K562 (cell line): ENCODE data around the gene RASGRP2. TPM values are rescaled to one million over a fixed set of nuclear protein-coding genes. Genes with fewer than 3 reads are reported as not detected.

Experiments
- ATAC-seq: fragments of 200-7000 bp; cut with Tn5 transposase; 3 replicates; pipeline ENCODE4 v1.9.1; 2020; ENCODE audit warnings: moderate library complexity
- BruUV-seq: library from RNA; stranded (reverse); fragments of 400-500 nt; replicated peaks from 2 replicates; lab custom pipeline; 2021; lab: Mats Ljungman, UMichigan
- CTCF ChIA-PET: fragments of 300-600 bp; formaldehyde crosslinking; extraction: SDS; loops from one replicate; lab custom pipeline; 2021; ENCODE audit warnings: low intra/inter-chr PET ratio; lab: Yijun Ruan, JAX
- POLR2A ChIA-PET: fragments of 300-600, 350-650 bp; sonication (Branson Sonifier 250); formaldehyde crosslinking; extraction: SDS; loops from one replicate; lab custom pipeline; 2021; ENCODE audit warnings: antibody characterized with exemption, inconsistent platforms; lab: Yijun Ruan, JAX
- DNase-seq, 4 experiments: peaks; one replicate each; pipeline versions ENCODE4 v3.0.0 to v3.0.0-alpha.2; 2011 to 2018; ENCODE audit warnings: low spot score in 3 of 4, mixed read lengths in 3 of 4; ENCODE audit errors: extremely low read depth in 1 of 4
- FAIRE-seq: peaks from 2 replicates; lab custom pipeline; 2011; peaks lifted over from hg19 to GRCh38; lab: Jason Lieb, UNC
- H2AFZ ChIP-seq: 2 replicates; pipeline ENCODE4 v1.6.0; 2011; ENCODE audit warnings: low read depth, low read length, control low read depth, inconsistent platforms
- H3K27ac ChIP-seq: fragments of 200-600 bp; 3 replicates; pipeline ENCODE4 v1.8.0; 2011; ENCODE audit warnings: low read depth, mild to moderate bottlenecking, control low read depth, inconsistent platforms, low read length, moderate library complexity, mixed read lengths; ENCODE audit errors: extremely low read depth
- H3K27me3 ChIP-seq, 2 experiments: fragments of 300-600 bp in 1 of 2; 2 replicates in 1 of 2; 3 replicates in 1 of 2; pipeline versions ENCODE4 v1.6.0 to v1.8.0; 2011; ENCODE audit warnings: inconsistent platforms in 2 of 2, low read length in 2 of 2, mild to moderate bottlenecking in 1 of 2, mixed read lengths in 1 of 2, moderate library complexity in 1 of 2; ENCODE audit not compliant: control insufficient read depth in 2 of 2, insufficient read depth in 2 of 2
- H3K36me3 ChIP-seq: fragments of 300-600 bp; 3 replicates; pipeline ENCODE4 v1.8.0; 2011; ENCODE audit warnings: mild to moderate bottlenecking, low read length, inconsistent platforms; ENCODE audit not compliant: control insufficient read depth, insufficient read depth
- H3K4me1 ChIP-seq, 2 experiments: fragments of 200-600 bp in 1 of 2; replicated peaks in 1 of 2; 2 replicates in 1 of 2; 3 replicates in 1 of 2; pipeline versions ENCODE4 v1.5.1 to v1.8.0; 2011; ENCODE audit warnings: inconsistent platforms in 2 of 2, low read length in 2 of 2, mild to moderate bottlenecking in 1 of 2, mixed read lengths in 1 of 2, moderate library complexity in 1 of 2; ENCODE audit not compliant: control insufficient read depth in 2 of 2, insufficient read depth in 2 of 2
- H3K4me2 ChIP-seq: 2 replicates; pipeline ENCODE4 v1.6.1; 2011; ENCODE audit warnings: low read length, control low read depth, inconsistent platforms, mixed read lengths; ENCODE audit not compliant: insufficient read depth
- H3K4me3 ChIP-seq: fragments of 200-600 bp; sonication (generic), shearing (Covaris generic); 2 replicates; pipeline ENCODE4 v1.5.1; 2016; ENCODE audit warnings: control low read depth, inconsistent platforms
- H3K79me2 ChIP-seq: fragments of 200-600 bp; 3 replicates; pipeline ENCODE4 v1.8.0; 2011; ENCODE audit warnings: low read length, inconsistent platforms; ENCODE audit not compliant: control insufficient read depth, insufficient read depth
- H3K9ac ChIP-seq, 2 experiments: 2 replicates each; pipeline versions ENCODE4 v1.6.0 to v1.6.1; 2011; ENCODE audit warnings: low read depth in 2 of 2, low read length in 2 of 2, control low read depth in 1 of 2, inconsistent platforms in 1 of 2, mild to moderate bottlenecking in 1 of 2, mixed read lengths in 1 of 2; ENCODE audit not compliant: insufficient read depth in 1 of 2
- H3K9me1 ChIP-seq: one replicate; pipeline ENCODE4 v1.6.0; 2011; ENCODE audit warnings: inconsistent platforms, mild to moderate bottlenecking, low read length, moderate library complexity; ENCODE audit not compliant: control insufficient read depth, insufficient read depth
- H3K9me3 ChIP-seq: replicated peaks from 2 replicates; pipeline ENCODE4 v1.5.1; 2011; ENCODE audit warnings: low read depth, low read length, inconsistent platforms; ENCODE audit not compliant: control insufficient read depth, insufficient read depth
- H4K20me1 ChIP-seq: replicated peaks from 2 replicates; pipeline ENCODE4 v1.6.1; 2011; ENCODE audit warnings: low read length, inconsistent platforms, mixed read lengths; ENCODE audit not compliant: control insufficient read depth, insufficient read depth
- AFF1 ChIP-seq, 2 experiments: fragments of 450-650 bp; IDR thresholded peaks; 2 replicates each; pipeline ENCODE4 v1.6.1; 2018; ENCODE audit warnings: mild to moderate bottlenecking in 2 of 2, low read depth in 1 of 2; ENCODE audit not compliant: partially characterized antibody in 2 of 2
- ARID3B ChIP-seq: fragments of 250-450 bp; sonication (Bioruptor Pico); IDR thresholded peaks from 2 replicates; pipeline ENCODE4 v1.4.0; 2020; ENCODE audit warnings: borderline replicate concordance
- EHMT2 ChIP-seq: fragments of 450-650 bp; IDR thresholded peaks from 2 replicates; pipeline ENCODE4 v1.6.1; 2018; ENCODE audit warnings: antibody characterized with exemption
- HCFC1 ChIP-seq: IDR thresholded peaks from 2 replicates; pipeline ENCODE4 v1.6.1; 2012; ENCODE audit warnings: low read depth, low read length, improper control_type of control experiment
- L3MBTL2 ChIP-seq: fragments of 450-650 bp; IDR thresholded peaks from 2 replicates; pipeline ENCODE4 v1.6.1; 2016; ENCODE audit warnings: mild to moderate bottlenecking, moderate library complexity
- PTBP1 ChIP-seq: fragments of 200-400 bp; formaldehyde crosslinking; IDR thresholded peaks from 2 replicates; pipeline ENCODE4 v1.6.1; 2017; ENCODE audit warnings: low read depth, low read length
- PTTG1 ChIP-seq: fragments of 450-650 bp; IDR thresholded peaks from 2 replicates; pipeline ENCODE4 v1.6.1; 2016; ENCODE audit warnings: low read depth, mild to moderate bottlenecking, missing genetic modification characterization, missing compliant biosample characterization
- SMAD3 ChIP-seq: fragments of 450-650 bp; formaldehyde crosslinking; conservative IDR thresholded peaks from 2 replicates; pipeline ENCODE4 v1.4.0; 2020; ENCODE audit warnings: mild to moderate bottlenecking
- SMC3 ChIP-seq: conservative IDR thresholded peaks from 2 replicates; pipeline ENCODE4 v1.6.1; 2011; ENCODE audit warnings: low read depth, low read length, improper control_type of control experiment; ENCODE audit not compliant: insufficient read depth
- XRCC3 ChIP-seq: fragments of 450-650 bp; IDR thresholded peaks from 2 replicates; pipeline ENCODE4 v1.6.1; 2017; ENCODE audit warnings: mild to moderate bottlenecking, moderate library complexity
- XRCC4 ChIP-seq: IDR thresholded peaks from one replicate; pipeline ENCODE4 v1.6.1; 2011; ENCODE audit not compliant: insufficient read depth, insufficient read length; ENCODE audit errors: extremely low read depth
- ZNF551 ChIP-seq: fragments of 250-450 bp; sonication (Bioruptor Pico); IDR thresholded peaks from 2 replicates; pipeline ENCODE4 v1.5.0; 2021; ENCODE audit warnings: mild to moderate bottlenecking, moderate library complexity
- ZNF79 ChIP-seq: fragments of 250-450 bp; sonication (Bioruptor Pico); IDR thresholded peaks from 2 replicates; pipeline ENCODE4 v1.4.0; 2020; ENCODE audit warnings: low read depth, mild to moderate bottlenecking, moderate library complexity
- WGBS: fragments of 100-300 bp; shearing (Covaris generic); methylation state at CpG from one replicate; pipeline ENCODE4 v1.1.6; 2016; ENCODE audit warnings: low coverage, mixed read lengths; ENCODE audit not compliant: insufficient coverage; ENCODE audit errors: missing lambda C conversion rate; 5-methylcytosine and 5-hydroxymethylcytosine counted together
- in situ Hi-C: fragments of 300-500 bp; cut with MboI; formaldehyde crosslinking; loops from 4 replicates; pipeline ENCODE4 v1.15.0; 2018; ENCODE audit warnings: inconsistent platforms, mixed read lengths
- intact Hi-C: fragments of 100-400 bp; cut with micrococcal nuclease; formaldehyde crosslinking; loops from 2 replicates; pipeline ENCODE4 v1.14.2; 2022
- polyA plus RNA-seq, 8 experiments: library from polyadenylated mRNA; depleted of rRNA in 4 of 8; stranded (reverse) in 5 of 8; unstranded in 3 of 8; fragments of >200 nt; fragmentation: Nextera tagmentation in 2 of 8; fragmentation: Illumina TruSeq in 1 of 8; extraction: Ambion mirVana in 2 of 8; extraction: Trizol in 1 of 8; gene quantifications; 2 replicates each; pipeline versions ENCODE4 v1.2.1 to v1.2.3, GENCODE V29; 2011 to 2014; ENCODE audit warnings: inconsistent platforms in 1 of 8, missing spikeins in 1 of 8
- total RNA-seq, 7 experiments: library from RNA; depleted of rRNA in 6 of 7; stranded (reverse); fragments of >200 nt in 6 of 7; fragmentation: Illumina TruSeq in 2 of 7; extraction: Trizol in 2 of 7; gene quantifications; 2 replicates each; pipeline versions ENCODE4 v1.2.1 to v1.2.3, GENCODE V29; 2011 to 2021; ENCODE audit warnings: low replicate concordance in 1 of 7
- TF ChIP-seq, protein P1 (sequence below): sonication (generic); formaldehyde crosslinking; IDR thresholded peaks from 2 replicates; pipeline ENCODE4 v1.8.1; 2023; ENCODE audit warnings: mild to moderate bottlenecking, missing genetic modification reagents

RASGRP2 gene
- total and polyA plus RNA-seq, 9 of the 15 experiments (the other 6 are each of a cell fraction or from before 2014, with no cell fraction given) = 0.87 to 22.7 (median 5.5) TPM

DNA sequence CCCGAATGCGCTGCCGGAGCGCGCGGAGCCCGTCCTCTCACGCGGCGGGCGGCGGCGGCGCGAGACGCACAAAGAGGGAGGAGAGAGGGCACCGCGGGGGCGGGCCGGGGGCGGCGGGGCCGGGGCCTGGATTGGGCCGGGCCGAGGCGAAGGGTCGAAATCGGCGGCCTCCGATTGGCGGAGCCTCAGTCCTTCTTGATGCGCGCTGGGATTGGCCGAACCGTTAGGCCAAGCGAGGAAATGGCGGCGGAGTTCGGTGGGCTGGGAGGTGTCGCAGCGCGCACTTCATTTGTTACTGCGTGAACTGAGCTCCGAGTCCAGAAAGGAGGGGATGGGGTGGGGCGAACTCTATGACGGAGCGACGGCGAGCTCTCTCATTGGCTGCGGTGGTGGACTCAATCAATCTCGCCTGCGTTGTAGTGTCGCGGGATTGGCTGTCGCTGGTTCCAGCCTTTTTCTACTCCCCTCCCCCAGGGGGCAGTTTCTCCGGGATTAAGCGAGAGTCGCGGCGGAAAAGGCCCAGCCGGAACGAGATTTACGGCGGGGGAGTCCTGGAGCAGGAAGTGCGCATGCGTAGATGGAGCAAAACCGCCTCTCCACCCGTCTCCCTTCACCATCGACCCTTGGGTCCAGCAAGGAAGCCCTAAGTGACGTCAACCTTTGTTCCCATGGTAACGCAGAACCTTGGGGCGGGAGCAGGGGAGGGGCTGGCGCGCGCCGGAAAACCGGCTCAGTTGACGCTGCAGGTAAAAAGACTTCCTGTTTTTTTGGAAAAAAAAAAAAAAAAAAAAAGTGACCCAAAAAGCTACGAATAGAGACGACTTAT lies 34.7 kb upstream of the RASGRP2 start, which contains the start of gene SF1:
SF1 (minus strand) TSS at position 70 of the 826 bp plus-strand sequence. CDS start 150 bp downstream, outside the sequence.
- peak within 1 kb of the TSS; percentile 95 for H3K9ac ChIP-seq
- ATAC-seq (peak; percentile 97), DNase-seq (peak; percentile 96 to 100 (median 98)), FAIRE-seq (peak; percentile 100)
- H3K4me3 ChIP-seq = peak within 1 kb of the TSS; percentile 67
- peak within 1 kb of the TSS; percentile 61 for H2AFZ ChIP-seq
- peak within 1 kb of the TSS; percentile 96 for H3K4me2 ChIP-seq
- CTCF ChIA-PET = interaction anchor here (0.7 kb wide), 1 partner anchor 476 kb away, joined by 4 read pairs; no protein-coding TSS in a partner anchor
- intact Hi-C loops (loop anchor here (1.0 to 5.0 kb wide), 3 partner anchors 24 to 109 kb away; partner anchors contain the start of gene MAP4K2), in situ Hi-C loops (no loop called here)
- H3K9me3 ChIP-seq = no peaks in the 10 kb centered on the region
- H3K79me2 ChIP-seq = peaks cover 44% of the 10 kb centered on the region
- peaks cover 9% of the 10 kb centered on the region for H3K9me1 ChIP-seq
- peaks cover 23% of the 10 kb centered on the region for H4K20me1 ChIP-seq
- under 1% methylated on average over 46 of the region's 80 CpGs for WGBS
- H3K36me3 ChIP-seq = peaks cover 38% of the 10 kb centered on the region
- BruUV-seq = no TSS peak
- peak within 1 kb of the TSS; percentile 97 for H3K27ac ChIP-seq
- peaks cover 6 to 18% of the 10 kb centered on the region in 2 experiments; a peak in 3 of 5 replicates for H3K4me1 ChIP-seq
- POLR2A ChIA-PET = interaction anchor here (0.5 to 10.8 kb wide), 24 partner anchors 9 to 1947 kb away, joined by 3 to 168 read pairs (median 4); partner anchors contain the start of genes ATG2A, MAP4K2, MEN1 and PYGM
- no peaks in the 10 kb centered on the region for H3K27me3 ChIP-seq
- no peak for TF ChIP-seq ZNF79 (CRISPR knock-in tag)
- TF ChIP-seq, protein P1, sequence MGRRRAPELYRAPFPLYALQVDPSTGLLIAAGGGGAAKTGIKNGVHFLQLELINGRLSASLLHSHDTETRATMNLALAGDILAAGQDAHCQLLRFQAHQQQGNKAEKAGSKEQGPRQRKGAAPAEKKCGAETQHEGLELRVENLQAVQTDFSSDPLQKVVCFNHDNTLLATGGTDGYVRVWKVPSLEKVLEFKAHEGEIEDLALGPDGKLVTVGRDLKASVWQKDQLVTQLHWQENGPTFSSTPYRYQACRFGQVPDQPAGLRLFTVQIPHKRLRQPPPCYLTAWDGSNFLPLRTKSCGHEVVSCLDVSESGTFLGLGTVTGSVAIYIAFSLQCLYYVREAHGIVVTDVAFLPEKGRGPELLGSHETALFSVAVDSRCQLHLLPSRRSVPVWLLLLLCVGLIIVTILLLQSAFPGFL (CRISPR knock-in tag) = no peak
- no peak for TF ChIP-seq EHMT2
- TF ChIP-seq SMC3 = no peak
- no peak for TF ChIP-seq PTBP1
- TF ChIP-seq SMAD3 (CRISPR knock-in tag) = no peak
- peak; percentile 79 for TF ChIP-seq HCFC1
- no peak for TF ChIP-seq PTTG1 (tag)
- TF ChIP-seq ZNF551 (CRISPR knock-in tag) = no peak
- no peak for TF ChIP-seq AFF1 (IDR thresholded peaks at IDR 0.05; ENCODE audit: low read depth in 1 of 2, partially characterized antibody in 2 of 2)
- no peak for TF ChIP-seq ARID3B (CRISPR knock-in tag)
- TF ChIP-seq L3MBTL2 = peak; percentile 51
- TF ChIP-seq XRCC3 = no peak
- TF ChIP-seq XRCC4 = no peak
